ENCODE results near the gene ADAM15.
A peak's percentile ranks its signal among the peaks of the same experiment; 100 is the strongest.

The ADAM15 gene

DNA sequence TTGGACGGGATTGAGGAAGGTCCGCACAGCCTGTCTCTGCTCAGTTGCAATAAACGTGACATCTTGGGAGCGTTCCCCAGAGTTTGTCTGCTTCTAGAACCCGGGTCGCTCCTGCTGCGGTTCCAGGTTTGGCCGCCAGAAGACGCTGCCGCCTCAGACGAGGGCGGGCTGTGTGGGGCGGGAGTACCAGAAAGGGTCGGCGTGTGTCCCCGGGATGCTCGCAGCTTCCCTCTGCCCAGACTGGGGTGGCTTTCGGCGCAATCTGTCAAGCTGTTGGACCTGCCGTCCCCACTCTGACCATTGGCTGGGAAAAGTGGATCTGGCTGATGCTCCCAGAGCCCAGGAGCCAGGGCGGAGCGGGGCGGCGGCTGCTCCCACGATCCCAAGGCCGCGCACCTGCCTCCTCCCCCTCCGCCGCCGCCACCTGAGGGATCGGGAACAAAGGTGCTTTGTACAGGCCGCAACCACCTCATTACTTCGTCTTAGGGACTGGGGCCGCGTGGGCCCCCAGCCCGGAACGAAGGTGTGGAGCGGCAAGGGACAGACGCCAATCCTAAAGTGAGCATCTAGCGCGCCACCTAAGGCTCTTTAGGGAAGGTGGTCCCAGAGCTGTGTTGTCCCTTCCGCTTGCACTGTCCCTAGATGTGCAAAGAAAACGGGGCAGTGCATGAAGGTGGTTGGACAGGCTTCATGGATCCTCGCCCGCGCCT, 11.7 kb downstream of the ADAM15 start (continued):
- TF ChIP-seq ZBTB10 (tag by site-specific recombination; IDR thresholded peaks at IDR 0.05): peak; percentile 46; the same call in 1 of the 2 replicates
- TF ChIP-seq ZNF660 (tag by site-specific recombination; IDR thresholded peaks at IDR 0.05): 0 out of 2 replicates have a peak, but pooled peaks have one; percentile 11
- TF ChIP-seq ZNF600 (tag by site-specific recombination; IDR thresholded peaks at IDR 0.05): peak; percentile 17; the same call in 1 of the 2 replicates
- TF ChIP-seq, protein P1, sequence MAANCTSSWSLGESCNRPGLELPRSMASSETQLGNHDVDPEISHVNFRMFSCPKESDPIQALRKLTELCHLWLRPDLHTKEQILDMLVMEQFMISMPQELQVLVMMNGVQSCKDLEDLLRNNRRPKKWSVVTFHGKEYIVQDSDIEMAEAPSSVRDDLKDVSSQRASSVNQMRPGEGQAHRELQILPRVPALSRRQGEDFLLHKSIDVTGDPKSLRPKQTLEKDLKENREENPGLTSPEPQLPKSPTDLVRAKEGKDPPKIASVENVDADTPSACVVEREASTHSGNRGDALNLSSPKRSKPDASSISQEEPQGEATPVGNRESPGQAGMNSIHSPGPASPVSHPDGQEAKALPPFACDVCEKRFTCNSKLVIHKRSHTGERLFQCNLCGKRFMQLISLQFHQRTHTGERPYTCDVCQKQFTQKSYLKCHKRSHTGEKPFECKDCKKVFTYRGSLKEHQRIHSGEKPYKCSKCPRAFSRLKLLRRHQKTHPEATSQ (tag by site-specific recombination; IDR thresholded peaks at IDR 0.05): no peak
- TF ChIP-seq, protein P2, sequence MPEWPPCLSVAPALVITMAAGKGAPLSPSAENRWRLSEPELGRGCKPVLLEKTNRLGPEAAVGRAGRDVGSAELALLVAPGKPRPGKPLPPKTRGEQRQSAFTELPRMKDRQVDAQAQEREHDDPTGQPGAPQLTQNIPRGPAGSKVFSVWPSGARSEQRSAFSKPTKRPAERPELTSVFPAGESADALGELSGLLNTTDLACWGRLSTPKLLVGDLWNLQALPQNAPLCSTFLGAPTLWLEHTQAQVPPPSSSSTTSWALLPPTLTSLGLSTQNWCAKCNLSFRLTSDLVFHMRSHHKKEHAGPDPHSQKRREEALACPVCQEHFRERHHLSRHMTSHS (tag by site-specific recombination; IDR thresholded peaks at IDR 0.05): no peak
- no peak for TF ChIP-seq ZNF664 (tag by site-specific recombination; IDR thresholded peaks at IDR 0.05)
- TF ChIP-seq ZNF449 (tag by site-specific recombination; IDR thresholded peaks at IDR 0.05): no peak
- TF ChIP-seq ZNF416 (tag by site-specific recombination; IDR thresholded peaks at IDR 0.05): no peak
- 0 out of 2 replicates have a peak, but pooled peaks have one; percentile 16 for TF ChIP-seq GLIS2 (tag by site-specific recombination; IDR thresholded peaks at IDR 0.05)
- TF ChIP-seq ZNF239 (tag by site-specific recombination; IDR thresholded peaks at IDR 0.05): no peak
- 0 out of 2 replicates have a peak, but pooled peaks have one; percentile 7 for TF ChIP-seq ZXDB (tag by site-specific recombination; IDR thresholded peaks at IDR 0.05)

DNA sequence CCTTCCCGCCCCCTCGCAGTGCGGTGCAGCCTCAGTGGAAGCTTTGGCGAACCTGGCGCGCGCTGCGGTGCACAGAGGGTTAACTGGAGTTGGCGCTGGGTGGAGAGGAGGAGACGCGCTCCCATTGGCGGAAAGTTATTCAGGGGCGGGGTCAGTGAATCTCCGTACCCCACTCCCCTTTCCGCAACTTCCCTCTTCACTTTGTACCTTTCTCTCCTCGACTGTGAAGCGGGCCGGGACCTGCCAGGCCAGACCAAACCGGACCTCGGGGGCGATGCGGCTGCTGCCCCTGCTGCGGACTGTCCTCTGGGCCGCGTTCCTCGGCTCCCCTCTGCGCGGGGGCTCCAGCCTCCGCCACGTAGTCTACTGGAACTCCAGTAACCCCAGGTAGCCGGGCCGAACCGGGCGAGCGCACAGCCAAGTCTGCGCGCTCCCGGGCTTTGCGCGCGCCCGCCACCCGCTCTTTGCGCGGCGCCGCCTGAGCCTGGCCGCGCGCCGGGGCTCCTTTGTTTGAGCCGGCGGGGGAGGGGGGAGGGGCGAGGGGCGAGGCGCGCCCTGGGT, 12.5 kb downstream of the ADAM15 start, which contains the start of gene EFNA4:
EFNA4 (plus strand) TSS at position 191 of the 561 bp plus-strand sequence; CDS start at position 275, 84 bp downstream.
- CTCF ChIA-PET: interaction anchor here (0.6 to 10.9 kb wide), 8 partner anchors 12 to 182 kb away, joined by 3 to 117 read pairs (median 4); partner anchors contain the start of genes ADAM15 and EFNA3
- POLR2A ChIA-PET: interaction anchor here (0.7 to 1.3 kb wide), 4 partner anchors 15 to 21 kb away, joined by 3 to 6 read pairs (median 4); partner anchors contain the start of gene EFNA3
- Histone ChIP-seq H3K27ac (ENCODE audit: extremely low read depth, low read depth, low read length) (peak within 1 kb of the TSS; percentile 64; the same call in 1 of the 2 replicates), H3K36me3 (ENCODE audit: control insufficient read depth in 2 of 2, insufficient read depth in 1 of 2, low read length in 2 of 2) (peaks cover 0 to 21% of the 10 kb centered on the region in 2 experiments; a peak in 1 of 3 replicates), H3K4me3 (ENCODE audit: low read depth, low read length) (peak within 1 kb of the TSS; percentile 88), H3K4me1 (ENCODE audit: control insufficient read depth, insufficient read depth, low read length) (no peaks in the 10 kb centered on the region; the same call in none of the 2 replicates), H3K9me3 (ENCODE audit: control insufficient read depth, insufficient read depth, low read depth, low read length) (no peaks in the 10 kb centered on the region)
- TF ChIP-seq ZBTB11 (tag by site-specific recombination; conservative IDR thresholded peaks at IDR 0.05; ENCODE audit: low read depth) (no peak; the same call in 1 of the 2 replicates), TRIM28 (IDR thresholded peaks at IDR 0.05; ENCODE audit: borderline replicate concordance, low read length) (no peak), ZSCAN30 (tag by site-specific recombination; IDR thresholded peaks at IDR 0.05) (0 out of 2 replicates have a peak, but pooled peaks have one; percentile 17), ZNF19 (tag by site-specific recombination; IDR thresholded peaks at IDR 0.05; ENCODE audit: low read depth) (no peak), ZEB2 (tag by site-specific recombination; IDR thresholded peaks at IDR 0.05) (peak; percentile 85), ZNF529 (tag by site-specific recombination; IDR thresholded peaks at IDR 0.05; ENCODE audit: insufficient replicate concordance) (no peak), ZNF335 (tag by site-specific recombination; conservative IDR thresholded peaks at IDR 0.05) (peak; percentile 65), PRDM10 (tag by site-specific recombination; IDR thresholded peaks at IDR 0.05) (peak; percentile 88), ZNF175 (tag by site-specific recombination; IDR thresholded peaks at IDR 0.05) (no peak), KLF16 (tag by site-specific recombination; IDR thresholded peaks at IDR 0.05) (0 out of 2 replicates have a peak, but pooled peaks have one; percentile 43)

Measured in HEK293 (cell line).